GM18517 (cell line): ENCODE measurements around the gene LGALS9B.
"Not testable (repeated sequence)": the region's sequence is repeated elsewhere in the genome, so short reads cannot be mapped to it uniquely, and the experiment has no call there.

Experiments used
- ATAC-seq: cut with Tn5 transposase; IDR thresholded peaks from one replicate; pipeline ENCODE4 v1.9.1; 2021; ENCODE audit warnings: mild to moderate bottlenecking, moderate library complexity; ENCODE audit not compliant: unreplicated experiment

LGALS9B gene

GRCh38 chr17:20469107-20469506 lies 1.8 kb upstream of the LGALS9B start:
- ATAC-seq: not testable (repeated sequence)

GRCh38 chr17:20466999-20467398 lies 340 bp downstream of the LGALS9B start:
- ATAC-seq: not testable (repeated sequence)

- ATAC-seq: not testable (repeated sequence)
Observed at GRCh38 chr17:20466553-20466952, 786 bp downstream of the LGALS9B start.

- ATAC-seq: not testable (repeated sequence)
Observed at GRCh38 chr17:20465535-20465934, 1.8 kb downstream of the LGALS9B start.

GRCh38 chr17:20464854-20465414 lies 2.4 kb downstream of the LGALS9B start:
- not testable (repeated sequence) for ATAC-seq

- not testable (repeated sequence) for ATAC-seq
Observed at GRCh38 chr17:20462158-20462557, 5.2 kb downstream of the LGALS9B start.

- ATAC-seq: not testable (repeated sequence)
Observed at GRCh38 chr17:20457848-20458381, 9.4 kb downstream of the LGALS9B start.

- ATAC-seq: not testable (repeated sequence)
Observed at GRCh38 chr17:20455106-20455505, 12.2 kb downstream of the LGALS9B start.

GRCh38 chr17:20453820-20454434 lies 13.4 kb downstream of the LGALS9B start:
- not testable (repeated sequence) for ATAC-seq

- not testable (repeated sequence) for ATAC-seq
Observed at GRCh38 chr17:20450852-20451251, 16.5 kb downstream of the LGALS9B start.

GRCh38 chr17:20447534-20448321 lies 19.6 kb downstream of the LGALS9B start:
- ATAC-seq: not testable (repeated sequence)

- ATAC-seq: not testable (repeated sequence)
Observed at GRCh38 chr17:20446895-20447294, 20.4 kb downstream of the LGALS9B start.

GRCh38 chr17:20444581-20445236 lies 22.6 kb downstream of the LGALS9B start:
- not testable (repeated sequence) for ATAC-seq

- not testable (repeated sequence) for ATAC-seq
Observed at GRCh38 chr17:20444173-20444572, 23.2 kb downstream of the LGALS9B start.

GRCh38 chr17:20443632-20444031 lies 23.7 kb downstream of the LGALS9B start:
- ATAC-seq: not testable (repeated sequence)

GRCh38 chr17:20440665-20441064 lies 26.7 kb downstream of the LGALS9B start:
- not testable (repeated sequence) for ATAC-seq

- not testable (repeated sequence) for ATAC-seq
Observed at GRCh38 chr17:20435166-20435565, 32.2 kb downstream of the LGALS9B start.

GRCh38 chr17:20433382-20433781 lies 34.0 kb downstream of the LGALS9B start:
- ATAC-seq: not testable (repeated sequence)

- ATAC-seq: not testable (repeated sequence)
Observed at GRCh38 chr17:20427264-20427663, 40.1 kb downstream of the LGALS9B start.

- ATAC-seq: not testable (repeated sequence)
Observed at GRCh38 chr17:20422826-20423225, 44.5 kb downstream of the LGALS9B start.

GRCh38 chr17:20418838-20419237 lies 48.5 kb downstream of the LGALS9B start:
- not testable (repeated sequence) for ATAC-seq
